Measurements from ENCODE around the gene AK2.
A peak's percentile ranks its signal among the peaks of the same experiment; 100 is the strongest.
"Not testable (repeated sequence)": the region's sequence is repeated elsewhere in the genome, so short reads cannot be mapped to it uniquely, and the experiment has no call there.

AK2 gene

GRCh38 chr1:32997381-32997891 is 39.2 kb downstream of the AK2 start:
- DNase-seq, result no peak

GRCh38 chr1:32993324-32993636 is 43.4 kb downstream of the AK2 start:
- DNase-seq, result not testable (repeated sequence)

DNA sequence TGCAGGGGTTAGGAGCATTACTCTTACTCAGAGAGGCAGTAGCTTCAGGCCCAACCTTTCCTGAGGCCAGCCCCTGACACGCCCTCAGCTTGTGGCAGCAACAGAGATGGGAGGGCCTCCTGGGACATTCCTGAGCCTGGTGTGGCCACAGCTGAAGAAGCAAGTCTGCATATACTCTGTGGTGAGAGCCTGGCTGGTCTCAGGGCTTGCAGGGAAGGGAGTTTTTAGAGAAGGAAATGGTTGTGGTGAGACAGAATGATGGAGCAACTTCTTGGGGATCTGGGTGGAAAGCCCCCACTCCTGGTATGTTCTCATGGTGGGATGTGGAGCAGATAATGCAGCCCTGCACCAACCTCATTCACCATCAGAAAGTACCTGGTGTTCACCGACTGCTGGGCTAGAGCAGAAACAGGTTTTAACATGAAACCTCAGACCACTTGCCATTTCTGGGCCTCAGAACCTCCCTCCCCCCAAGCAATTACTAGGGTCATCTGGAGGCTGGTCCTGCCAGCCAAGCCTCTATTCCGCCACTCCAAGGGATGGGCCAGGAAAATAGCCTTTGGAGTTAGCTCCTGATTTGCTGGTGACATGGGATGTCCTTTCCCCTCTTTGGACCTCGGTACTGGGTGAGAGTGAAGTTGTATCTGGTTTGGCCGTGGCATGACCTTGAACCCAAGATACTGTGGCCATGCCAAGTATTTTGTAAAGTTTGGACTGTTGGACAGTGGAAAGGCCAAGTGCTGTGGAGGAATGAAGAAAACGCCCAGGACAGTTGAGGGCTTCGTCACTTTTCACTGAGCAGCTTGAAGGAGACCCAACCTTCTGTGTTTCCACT is 44.0 kb downstream of the AK2 start:
- DNase-seq, result peak; percentile 32

- DNase-seq, result no peak
These were observed 44.7 kb downstream of the AK2 start for GRCh38 chr1:32991819-32992488.

DNA sequence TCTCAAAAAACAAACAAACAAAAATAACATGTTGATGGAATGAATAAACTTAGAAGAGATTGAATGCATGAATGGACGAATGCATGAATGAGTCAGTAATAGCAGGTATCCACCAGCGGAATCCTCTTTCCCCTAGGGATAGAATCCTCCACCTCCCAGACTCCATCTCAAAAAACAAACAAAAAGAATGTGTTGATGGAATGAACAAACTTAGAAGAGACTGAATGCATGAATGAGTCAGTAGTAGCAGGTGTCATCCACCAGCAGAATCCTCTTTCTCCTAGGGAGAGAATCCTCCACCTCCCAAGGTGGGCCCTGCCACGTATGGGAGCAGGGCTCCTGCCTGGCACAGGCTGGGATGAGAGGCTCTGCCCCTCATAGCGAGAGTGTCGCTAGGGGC is 45.3 kb downstream of the AK2 start:
- no peak for DNase-seq

DNA sequence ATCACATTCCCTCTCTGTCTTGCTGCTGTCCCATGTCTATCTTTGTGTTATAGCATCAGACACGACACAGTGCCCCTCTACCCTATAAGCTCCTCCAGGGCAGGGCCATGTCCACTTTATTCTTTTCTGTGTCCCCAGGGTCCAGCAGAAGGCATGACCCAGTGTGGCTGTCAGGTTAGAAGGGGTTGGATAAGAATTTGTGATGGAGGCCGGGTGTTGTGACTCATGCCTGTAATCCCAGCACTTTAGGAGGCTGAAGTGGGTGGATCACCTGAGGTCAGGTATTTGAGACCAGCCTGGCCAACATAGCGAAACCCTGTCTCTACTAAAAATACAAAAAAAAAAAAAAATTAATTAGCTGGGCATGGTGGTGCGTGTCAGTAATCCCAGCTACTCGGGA is 45.8 kb downstream of the AK2 start:
- no peak for DNase-seq

- DNase-seq, result no peak
These were observed 47.3 kb downstream of the AK2 start for GRCh38 chr1:32989160-32990050.

DNA sequence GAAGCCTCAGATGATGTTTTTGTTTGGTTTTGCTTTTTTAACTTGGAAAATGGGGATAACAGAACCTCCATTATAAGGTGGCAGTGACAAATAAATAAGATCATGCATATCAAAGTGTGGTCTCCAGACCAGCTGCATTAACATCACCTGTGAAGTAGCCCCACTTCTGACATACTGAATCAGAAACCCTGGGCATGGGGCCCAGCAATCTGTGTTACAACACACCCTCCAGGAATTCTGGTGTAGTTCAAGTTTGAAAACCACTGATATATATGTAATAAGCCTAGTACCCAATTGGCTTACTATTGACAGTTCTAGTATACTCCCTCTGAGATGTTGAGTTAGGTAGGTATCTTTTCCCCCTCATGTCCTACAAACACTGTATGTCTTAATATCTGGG is 48.0 kb downstream of the AK2 start:
- no peak for DNase-seq

DNA sequence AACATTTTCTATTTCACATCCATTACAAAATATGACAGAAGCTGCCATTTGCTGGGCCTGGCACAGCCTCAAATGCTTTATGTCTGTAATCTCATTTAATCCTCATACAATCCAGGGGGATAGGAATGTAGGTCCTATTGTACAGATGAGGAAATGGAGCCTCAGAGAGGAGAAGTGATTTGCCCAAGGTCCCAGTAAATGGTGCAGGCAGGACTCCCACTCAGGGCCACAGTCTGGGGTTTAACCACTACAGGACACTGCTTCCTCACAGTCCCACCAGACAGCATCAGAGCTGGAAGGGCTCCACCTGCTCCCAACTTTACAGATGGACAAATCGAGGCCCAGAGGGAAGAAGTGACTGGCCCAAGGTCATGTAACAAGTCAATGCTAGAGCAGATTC is 51.5 kb downstream of the AK2 start:
- DNase-seq, result no peak

- no peak for DNase-seq
These were observed 52.1 kb downstream of the AK2 start for GRCh38 chr1:32984455-32985171.

- DNase-seq, result no peak
These were observed 52.6 kb downstream of the AK2 start for GRCh38 chr1:32984090-32984454.

DNA sequence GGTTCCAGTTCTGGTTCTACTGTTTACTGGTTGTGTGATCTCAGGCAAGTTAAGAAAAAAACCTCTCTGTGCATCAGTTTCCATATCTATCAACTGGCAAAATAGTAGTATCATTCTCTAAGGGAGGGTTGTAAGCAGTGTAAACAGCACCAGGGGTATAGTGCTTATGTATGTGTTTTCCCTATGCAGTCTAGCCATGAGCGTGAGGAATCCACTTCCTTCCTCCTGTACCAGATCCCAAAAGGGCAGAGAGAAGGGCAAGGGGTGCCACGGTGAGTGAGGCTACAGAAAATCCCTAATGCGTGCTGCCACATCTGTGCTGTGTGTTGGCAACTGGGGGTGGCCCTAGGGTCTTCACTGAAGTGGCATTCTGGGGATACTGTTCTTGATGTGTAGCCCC is 53.7 kb downstream of the AK2 start:
- no peak for DNase-seq

DNA sequence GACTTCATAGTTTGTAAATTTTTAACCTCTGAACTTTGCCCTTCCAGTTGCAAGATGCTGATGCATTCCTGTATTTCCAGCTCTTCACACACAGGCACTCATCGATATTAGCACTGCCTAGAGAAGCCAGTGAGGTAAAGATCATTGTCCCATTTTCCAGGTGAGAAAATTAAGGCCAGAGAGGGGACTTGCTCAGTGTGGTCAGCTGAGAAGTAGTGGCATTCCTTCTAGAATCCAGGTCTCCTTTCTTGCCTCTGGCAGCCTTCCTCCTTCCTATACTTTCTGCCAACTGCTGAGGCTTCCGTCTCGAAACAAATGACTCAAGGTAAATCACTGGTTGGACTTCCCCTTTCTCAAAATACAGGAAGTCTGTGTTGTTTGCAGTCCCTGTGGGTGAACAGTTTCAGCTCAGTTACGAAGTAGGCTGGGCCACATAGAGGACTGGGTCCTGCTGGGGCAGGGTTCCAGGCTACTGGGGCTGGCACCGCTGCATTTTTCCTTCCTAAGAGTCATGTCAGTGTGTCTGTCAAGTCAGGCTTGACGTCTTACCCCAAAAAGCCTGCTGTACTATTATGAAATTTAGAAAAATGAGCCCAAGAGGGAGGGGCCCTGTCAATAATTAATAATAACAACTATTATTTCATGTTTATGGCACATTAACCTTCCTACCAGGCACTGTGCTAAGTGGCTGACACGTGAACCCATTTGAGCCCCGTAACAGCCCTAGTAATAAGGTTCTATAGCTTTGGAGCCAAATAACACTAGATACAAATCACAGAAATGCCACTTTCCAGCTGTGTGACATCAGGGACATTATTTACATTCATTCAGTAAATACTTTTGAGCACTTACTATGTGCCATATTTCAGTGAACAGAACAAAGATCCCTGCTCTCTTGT is 55.4 kb downstream of the AK2 start:
- peak; percentile 46 for DNase-seq

GRCh38 chr1:32980080-32980479 is 56.6 kb downstream of the AK2 start:
- DNase-seq, result no peak

DNA sequence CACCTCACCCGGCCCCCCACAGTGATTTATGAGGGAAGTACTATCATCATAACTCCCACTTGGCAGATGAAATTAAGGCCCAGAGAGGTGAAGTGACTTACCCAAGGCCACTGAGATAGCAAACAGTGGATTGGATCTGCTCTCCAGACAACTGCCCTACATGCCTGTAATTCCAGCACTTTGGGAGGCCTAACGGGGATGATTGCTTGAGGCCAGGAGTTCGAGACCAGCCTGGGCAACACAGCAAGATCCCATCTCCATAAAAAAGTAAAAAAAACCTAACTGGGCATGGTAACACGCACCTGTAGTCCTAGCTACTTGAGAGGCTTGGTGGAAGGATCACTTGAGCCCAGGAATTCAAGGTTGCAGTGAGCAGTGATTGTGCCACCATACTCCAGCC is 57.8 kb downstream of the AK2 start:
- DNase-seq, result no peak

- no peak for DNase-seq
These were observed 59.1 kb downstream of the AK2 start for GRCh38 chr1:32977546-32978087.

GRCh38 chr1:32975055-32975454 is 61.6 kb downstream of the AK2 start:
- DNase-seq, result not testable (repeated sequence)

GRCh38 chr1:32973458-32973857 is 63.2 kb downstream of the AK2 start:
- not testable (repeated sequence) for DNase-seq

DNA sequence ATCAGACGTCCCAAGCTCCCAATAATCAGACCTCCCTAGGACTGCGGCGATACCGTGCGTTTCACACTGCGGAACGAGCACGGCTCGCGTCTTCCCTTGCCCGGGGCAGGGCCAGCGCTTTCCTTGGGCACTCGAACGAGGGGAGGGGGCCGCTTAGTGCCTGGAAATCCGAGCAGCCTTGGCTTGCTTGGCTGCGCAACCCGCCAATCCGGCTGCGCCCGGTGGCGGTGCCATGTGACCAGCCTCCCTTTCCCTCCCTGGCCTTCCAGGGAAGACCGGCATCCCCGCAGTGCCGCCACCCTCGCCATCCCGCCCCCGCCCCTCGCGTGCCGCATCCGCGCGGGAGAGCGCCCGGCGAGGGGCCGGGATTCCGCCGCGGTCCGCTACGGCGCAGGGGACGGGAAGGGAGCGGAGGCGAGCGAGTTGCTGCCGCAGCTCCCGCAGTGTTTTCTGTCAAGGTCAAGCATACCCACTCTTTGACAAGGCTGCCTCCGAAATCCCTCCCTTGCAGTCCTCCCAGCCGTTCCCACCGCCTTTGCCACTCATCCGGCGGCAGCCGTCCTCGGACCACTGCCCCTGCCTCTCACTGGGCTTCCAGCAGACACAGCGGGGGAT is 63.8 kb downstream of the AK2 start:
- peak; percentile 45 for DNase-seq

- DNase-seq, result no peak
These were observed 65.1 kb downstream of the AK2 start for GRCh38 chr1:32971576-32971975.

- DNase-seq, result no peak
These were observed 65.5 kb downstream of the AK2 start for GRCh38 chr1:32971156-32971555.
